HG03571 (cell line): ENCODE data around the gene CD46.
A peak's percentile ranks its signal among the peaks of the same experiment; 100 is the strongest.

Source experiments
- ATAC-seq: cut with Tn5 transposase; IDR thresholded peaks from one replicate; pipeline ENCODE4 v1.9.1; 2021; ENCODE audit not compliant: unreplicated experiment

Gene CD46

DNA sequence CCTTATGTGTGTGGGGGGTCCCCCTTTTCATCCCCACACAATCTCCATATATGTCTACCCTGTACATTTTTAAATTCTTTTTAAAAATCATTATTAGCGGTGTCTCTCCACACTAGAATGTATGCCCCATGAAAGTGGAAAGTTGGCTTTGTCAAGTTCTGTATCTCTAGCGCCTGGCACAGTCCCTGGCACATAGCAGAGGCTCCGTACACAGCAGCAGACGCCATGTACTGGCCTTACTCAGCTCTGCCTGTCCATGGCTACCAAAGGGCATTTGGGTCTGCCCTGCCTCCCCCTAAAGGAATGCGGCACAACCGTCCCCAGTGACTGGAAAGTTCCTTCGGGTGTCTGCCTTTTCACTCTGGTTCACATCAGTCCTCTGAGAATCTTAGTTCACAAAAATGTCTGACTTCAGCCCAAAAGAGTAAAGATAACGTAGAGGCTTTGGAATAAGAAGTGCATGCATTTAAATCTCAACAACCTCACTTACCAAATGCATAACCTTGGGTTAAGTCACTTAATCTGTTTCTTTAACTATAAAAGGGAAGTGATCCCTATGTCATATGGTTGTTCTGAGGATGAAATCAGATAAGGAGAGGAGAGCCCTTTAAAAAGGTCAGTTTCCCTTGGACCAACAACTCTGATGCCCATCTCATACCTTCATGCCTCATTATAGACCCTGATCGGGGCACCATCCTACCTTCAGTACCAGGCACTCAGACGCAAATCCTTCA, 61.1 kb downstream of the CD46 start:
- no peak for ATAC-seq

- ATAC-seq = no peak
These were observed 61.6 kb downstream of the CD46 start for GRCh38 chr1:207813512-207813881.

- no peak for ATAC-seq
These were observed 62.1 kb downstream of the CD46 start for GRCh38 chr1:207813946-207814345.

DNA sequence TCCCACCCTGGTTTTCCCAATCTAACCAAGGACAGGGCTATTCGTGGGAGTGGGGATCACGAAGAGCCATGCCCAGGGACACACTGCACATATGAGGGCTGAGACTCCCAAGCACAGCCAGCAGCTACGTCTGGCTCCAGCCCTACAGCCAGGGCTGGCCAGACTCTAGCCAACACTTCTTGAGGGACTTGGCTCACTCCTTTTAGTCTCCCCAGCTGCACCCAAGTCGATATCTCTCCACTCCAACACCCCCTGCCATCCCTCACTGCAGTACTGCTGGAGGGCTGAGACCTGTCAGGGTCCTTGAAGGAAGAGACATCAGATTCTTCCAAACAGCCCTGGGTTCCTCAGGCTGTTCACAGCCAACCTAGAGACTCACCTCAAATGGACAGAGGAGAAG, 62.6 kb downstream of the CD46 start:
- no peak for ATAC-seq

DNA sequence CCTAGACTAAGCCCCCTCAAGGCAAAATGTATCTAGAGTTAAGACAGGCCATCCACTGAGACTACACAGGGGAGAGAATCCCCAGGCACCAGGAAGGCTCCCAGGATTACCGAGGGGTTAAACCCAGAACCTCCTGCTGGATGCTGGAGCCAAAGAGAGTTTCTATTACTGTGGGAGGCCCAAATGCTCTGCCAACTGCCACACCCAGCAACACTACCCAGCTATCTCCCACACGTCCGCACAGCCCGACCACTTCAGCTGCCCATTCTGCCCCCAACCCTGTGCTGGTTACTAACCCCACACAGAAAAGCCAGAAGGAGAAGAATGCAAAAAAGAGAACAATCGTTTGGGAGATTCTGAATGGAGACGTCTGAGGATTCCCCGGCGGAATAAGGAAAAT, 63.6 kb downstream of the CD46 start:
- no peak for ATAC-seq

GRCh38 chr1:207815913-207816291, 64.0 kb downstream of the CD46 start:
- no peak for ATAC-seq

DNA sequence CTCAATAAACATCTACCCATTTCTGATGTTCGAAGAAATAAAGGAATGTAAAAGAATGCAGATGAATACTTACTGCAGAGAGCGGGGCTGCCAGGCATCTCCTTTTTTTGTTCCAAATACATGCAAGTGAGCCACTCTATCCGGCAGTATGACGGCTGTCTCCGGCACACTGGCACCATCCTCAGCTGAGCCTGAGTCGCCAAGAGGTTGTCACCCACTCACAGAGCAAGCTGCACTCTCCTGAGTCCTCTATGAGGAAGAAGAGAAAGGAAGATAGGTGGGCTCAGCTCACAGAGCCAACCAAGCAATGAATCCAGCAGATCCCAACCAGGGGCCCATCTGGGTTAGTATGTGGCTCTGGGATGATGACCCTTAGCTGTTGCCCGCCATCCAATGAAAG, 65.3 kb downstream of the CD46 start:
- ATAC-seq = no peak

GRCh38 chr1:207817778-207818751, 66.2 kb downstream of the CD46 start:
- no peak for ATAC-seq

- no peak for ATAC-seq
These were observed 67.2 kb downstream of the CD46 start for GRCh38 chr1:207818971-207819451.

GRCh38 chr1:207820568-207821463, 69.0 kb downstream of the CD46 start:
- no peak for ATAC-seq

DNA sequence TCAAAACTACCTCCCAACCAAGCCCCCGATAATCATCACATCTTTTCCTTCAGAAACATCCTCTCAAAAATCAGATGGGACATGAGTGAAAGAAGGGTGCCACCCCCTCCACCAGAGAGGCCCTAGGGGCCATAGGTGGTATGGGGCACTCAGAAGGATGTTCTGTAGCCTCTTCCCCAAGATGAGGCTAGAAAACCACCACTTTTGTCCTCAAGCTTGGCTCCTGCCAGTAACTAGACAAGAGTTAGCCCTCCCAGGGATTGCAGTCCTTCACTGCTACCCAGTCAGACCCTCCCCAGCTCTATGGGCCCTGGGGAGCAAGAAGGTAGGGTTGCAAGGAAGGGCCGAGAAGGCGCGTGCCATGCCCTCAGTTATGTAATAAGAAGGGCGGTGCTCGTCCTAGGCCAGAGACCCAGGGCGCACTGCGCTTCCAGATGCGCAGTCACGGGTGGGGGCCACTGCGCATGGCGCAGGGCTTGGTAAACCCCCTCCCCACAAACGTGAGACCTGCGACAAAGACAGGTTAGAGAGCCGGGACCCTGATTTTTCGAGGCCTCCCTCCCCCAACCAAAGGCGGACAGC, 69.7 kb downstream of the CD46 start:
- ATAC-seq = no peak

DNA sequence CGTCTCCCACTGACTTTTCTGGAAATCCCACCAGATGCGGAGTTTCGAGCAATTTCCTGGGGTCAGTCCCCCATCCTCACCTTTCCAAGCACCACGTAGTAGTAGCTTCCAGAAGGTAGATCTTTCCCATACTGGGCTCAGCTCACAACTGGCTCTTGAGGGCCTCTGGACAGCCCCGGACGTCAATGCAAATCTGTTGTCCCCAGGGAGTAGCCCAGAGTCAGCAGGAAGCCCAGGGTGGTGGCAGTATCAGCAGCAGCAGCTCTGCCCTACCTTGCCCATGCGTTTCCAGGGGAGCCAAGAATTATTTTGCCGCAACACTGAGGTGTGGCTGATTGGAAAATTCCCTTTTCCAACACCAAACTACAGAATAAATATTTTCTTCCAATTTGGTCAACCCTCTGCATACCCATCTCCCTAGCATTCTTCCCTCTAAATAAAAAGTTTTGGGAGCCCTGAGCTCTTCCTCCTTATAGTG, 70.3 kb downstream of the CD46 start:
- peak; percentile 45 for ATAC-seq

- peak; percentile 52 for ATAC-seq
These were observed 71.0 kb downstream of the CD46 start for GRCh38 chr1:207822602-207823451.

DNA sequence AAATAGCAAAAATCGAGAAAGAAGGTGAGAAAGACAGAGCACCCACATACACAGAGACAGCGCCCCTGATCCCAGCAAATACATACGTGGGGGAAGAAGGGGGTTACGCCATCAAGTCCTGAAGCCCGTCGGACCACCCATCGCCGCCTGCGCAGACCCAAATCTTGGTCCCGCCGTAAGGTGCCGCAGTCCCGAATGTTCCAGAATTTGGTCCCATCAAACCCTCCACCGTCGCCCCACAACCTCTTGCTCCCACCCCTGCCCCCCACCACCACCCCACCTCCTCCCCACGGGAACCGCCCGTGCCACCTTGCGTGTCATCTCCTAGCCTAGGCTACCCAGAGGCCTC, 71.7 kb downstream of the CD46 start:
- no peak for ATAC-seq

GRCh38 chr1:207823880-207824566, 72.2 kb downstream of the CD46 start:
- peak; percentile 22 for ATAC-seq

DNA sequence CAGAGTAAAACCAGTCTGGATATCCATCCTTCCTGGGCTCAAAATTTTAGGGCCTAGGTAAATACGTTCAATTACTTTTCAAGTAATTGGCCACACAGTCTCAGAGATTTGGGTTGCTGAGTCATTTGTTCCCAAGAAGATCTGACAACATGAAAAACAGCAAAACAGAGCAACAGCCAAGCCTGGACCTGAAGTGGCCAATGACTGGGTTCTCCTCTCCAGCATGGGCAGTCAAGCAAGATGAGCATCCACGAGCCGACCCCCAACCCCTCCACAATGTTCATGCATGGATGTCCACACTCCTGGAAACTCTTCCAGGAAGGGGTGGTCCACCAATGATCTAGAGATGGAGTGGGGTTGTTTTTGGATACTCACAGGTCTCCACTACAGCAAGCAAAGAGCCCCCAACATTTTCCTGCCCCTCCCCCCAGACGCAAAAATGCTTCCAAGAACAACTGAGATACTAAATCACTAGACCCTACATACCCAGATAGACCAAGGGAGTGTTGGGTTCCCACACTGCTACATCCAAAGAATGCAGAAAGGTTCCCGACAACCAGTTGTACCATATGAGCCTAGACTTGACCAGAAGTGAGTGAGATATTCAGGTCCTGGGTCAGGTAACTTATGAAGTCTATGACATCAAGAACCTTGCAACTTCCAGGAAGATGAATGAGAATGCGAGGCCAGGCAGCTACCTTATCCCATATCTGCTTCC, 73.0 kb downstream of the CD46 start:
- no peak for ATAC-seq

GRCh38 chr1:207825409-207825695, 73.5 kb downstream of the CD46 start:
- no peak for ATAC-seq

DNA sequence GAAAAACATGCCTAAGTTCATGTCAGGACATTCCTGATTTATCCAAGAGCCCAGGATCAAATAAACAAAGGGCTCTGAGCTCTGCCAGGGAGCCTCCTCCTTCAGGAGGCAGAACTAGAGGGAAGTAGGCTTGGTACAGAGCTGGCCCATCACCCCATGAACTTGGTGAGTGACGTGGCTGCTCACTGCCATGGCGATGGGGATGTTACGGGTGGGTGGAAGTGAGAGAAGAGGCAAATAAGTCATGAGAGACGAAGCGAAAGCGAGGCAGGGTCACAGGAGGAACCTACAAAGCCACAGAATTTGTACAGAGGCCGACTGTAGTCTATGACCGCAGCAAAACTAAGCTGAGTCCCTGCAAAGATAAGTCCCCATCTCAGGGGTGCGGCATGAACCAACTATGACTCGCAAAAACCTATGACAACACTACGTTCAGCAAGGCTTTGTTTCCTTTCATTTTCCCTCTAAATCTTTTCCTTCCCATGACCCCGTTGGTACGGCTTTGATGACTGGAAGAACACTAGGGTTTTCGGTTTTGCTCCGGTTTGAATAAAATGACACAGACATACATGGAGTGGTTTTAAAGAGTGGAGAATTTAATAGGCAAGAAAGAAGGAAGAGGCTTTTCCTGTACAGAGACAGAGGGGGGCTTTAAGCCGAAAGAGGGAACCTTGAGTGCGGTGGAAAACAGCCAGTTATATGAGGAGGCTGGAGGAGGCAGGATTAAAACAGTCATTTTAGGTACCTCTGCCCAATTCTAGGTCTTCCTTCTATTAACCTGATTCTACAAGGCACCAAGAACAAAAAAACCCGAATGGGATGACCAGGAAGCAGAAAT, 74.1 kb downstream of the CD46 start:
- peak; percentile 63 for ATAC-seq
